SKM-1 treated with dmso at 0.1 percent for 144 hours (cell line): ENCODE data around the gene FBXO5.
A peak's percentile ranks its signal among the peaks of the same experiment; 100 is the strongest.
"Not testable (repeated sequence)": the region's sequence is repeated elsewhere in the genome, so short reads cannot be mapped to it uniquely, and the experiment has no call there.

Experiments
- DNase-seq: peaks from one replicate; lab custom pipeline; 2025; ENCODE audit not compliant: unreplicated experiment; lab: John Stamatoyannopoulos, UW

Gene FBXO5, protein sequence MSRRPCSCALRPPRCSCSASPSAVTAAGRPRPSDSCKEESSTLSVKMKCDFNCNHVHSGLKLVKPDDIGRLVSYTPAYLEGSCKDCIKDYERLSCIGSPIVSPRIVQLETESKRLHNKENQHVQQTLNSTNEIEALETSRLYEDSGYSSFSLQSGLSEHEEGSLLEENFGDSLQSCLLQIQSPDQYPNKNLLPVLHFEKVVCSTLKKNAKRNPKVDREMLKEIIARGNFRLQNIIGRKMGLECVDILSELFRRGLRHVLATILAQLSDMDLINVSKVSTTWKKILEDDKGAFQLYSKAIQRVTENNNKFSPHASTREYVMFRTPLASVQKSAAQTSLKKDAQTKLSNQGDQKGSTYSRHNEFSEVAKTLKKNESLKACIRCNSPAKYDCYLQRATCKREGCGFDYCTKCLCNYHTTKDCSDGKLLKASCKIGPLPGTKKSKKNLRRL

DNA sequence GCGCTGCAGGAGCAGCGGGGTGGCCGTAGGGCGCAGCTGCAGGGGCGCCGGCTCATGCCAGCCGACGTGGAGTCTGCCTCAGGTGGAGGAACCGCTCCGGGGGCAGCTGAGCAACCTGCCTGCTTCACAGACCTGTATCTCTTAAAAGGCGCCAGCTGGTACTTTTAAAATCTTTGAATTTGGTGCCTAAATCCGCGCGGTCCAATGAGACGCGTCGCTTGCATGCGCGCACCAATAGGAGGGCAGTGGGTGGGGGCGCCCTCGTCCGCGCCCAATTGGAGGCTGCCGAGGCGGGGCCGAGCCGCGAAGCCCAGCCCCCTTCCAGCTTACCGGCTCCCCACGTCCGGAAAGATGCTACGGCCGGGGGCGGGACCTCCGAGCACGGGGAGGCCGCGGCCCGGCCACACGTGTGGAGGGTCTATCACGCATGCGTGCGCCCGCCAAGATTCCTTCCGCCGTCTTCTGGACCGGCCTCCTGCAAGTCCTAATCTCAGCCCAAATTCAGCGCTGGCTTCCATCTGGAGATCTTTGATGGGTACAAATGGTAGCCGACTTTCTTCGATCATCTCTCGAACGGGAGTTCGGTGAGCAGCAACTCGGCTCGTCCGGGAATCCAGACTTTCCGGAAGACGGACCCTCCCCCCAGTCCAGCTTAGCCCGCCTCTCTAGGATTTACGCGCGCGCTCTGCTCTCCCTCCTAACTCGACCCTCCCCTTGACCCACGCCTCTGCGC is at the start of gene FBXO5:
Gene FBXO5 (minus strand): TSS at position 138 of the 733 bp plus-strand sequence. CDS start 82 bp downstream, at position 56.
- DNase-seq = peak; percentile 96

DNA sequence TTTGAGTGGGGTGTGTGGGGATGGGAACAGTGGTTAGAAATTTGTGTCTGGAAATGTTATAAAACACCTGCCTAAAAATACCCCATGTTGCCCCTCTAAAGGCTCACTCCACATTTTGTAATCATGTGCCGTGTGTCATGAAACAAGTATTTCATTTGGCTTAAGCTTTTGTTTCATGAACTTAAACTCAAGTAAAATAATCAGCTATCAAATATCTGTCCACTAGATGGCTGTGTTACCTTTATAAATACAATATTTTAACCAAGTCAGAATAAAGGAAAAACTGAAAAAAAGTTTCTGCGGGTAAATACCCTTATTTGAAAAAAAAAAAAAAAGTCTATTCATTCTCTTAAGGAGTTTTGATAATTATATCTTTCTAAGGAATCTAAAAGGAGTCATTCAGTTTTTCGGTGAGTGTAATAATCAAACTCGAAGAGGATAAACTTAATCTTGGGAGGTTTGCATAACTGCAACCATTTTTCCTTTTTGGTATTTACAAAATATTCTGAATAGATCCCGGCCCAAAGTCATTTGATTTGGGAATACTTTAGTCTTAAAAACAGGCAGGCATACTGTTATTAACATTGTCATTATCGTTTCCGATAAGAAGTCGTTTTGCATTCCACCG is 49.5 kb upstream of the FBXO5 start:
- DNase-seq = peak; percentile 12

DNA sequence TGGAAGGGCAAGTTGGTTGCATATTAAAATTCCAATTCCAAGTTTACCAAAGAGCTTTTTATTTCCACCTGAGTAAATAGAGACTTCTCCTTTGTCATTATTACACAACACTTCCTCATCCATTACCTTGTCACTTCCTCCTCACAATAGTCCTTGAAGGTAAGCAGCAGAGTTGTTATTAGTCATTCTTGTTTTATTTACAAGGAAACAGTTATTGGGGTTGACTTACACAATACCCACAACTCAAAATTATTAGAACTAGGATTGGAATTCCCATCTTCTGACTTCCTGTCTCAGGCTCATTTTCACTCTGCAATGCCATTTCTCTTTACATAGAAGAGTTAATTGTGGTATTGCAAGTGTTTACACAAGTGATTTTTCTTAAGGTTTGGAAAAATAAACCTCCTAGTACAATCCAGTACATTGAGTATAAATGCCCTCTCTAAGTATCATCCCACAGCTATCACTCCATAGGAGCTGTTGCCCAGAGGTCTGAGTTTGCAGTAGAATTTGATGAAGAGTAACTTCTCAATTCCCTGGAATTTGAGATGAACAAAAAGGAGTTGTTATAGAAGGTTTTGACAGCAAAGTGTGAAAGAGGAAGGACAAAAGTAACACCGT is 48.6 kb upstream of the FBXO5 start:
- peak; percentile 47 for DNase-seq

DNA sequence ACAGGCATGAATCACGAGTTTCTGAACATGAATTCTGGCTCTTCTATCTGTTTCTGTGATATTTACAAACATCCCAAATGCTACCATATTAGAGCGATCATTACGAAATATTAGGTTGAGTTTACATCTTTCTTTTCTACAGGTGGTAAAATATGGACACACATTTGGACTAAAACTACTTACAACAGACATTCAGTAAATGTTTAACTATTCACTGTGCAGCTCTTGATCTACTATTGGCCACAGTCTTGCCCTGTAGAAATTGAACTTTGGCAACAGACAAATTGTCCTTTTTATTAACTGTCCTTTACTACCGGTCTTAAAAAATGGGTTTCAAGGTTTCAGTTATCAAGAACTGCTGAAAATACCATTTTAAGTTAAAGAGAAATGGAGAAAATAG is 46.1 kb upstream of the FBXO5 start:
- DNase-seq = no peak

DNA sequence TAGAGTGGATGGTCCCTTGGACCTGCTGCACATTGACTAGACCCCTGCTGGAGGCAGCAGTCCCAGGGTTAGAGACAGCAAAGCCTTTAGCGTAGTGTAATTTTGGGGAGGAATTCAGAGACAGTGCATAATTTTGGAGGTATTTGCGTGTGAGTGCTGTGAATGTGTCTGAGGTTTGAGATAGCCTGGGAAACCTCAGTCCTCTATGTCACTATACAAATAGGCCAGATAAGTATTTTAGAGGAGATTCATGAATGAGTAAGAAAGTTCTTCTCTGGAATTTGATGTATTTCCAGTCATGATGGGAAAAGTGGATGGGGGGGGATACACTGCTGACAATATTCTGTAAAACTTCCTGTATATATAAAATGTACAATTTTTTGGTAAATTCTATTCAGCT is 45.4 kb upstream of the FBXO5 start:
- no peak for DNase-seq

DNA sequence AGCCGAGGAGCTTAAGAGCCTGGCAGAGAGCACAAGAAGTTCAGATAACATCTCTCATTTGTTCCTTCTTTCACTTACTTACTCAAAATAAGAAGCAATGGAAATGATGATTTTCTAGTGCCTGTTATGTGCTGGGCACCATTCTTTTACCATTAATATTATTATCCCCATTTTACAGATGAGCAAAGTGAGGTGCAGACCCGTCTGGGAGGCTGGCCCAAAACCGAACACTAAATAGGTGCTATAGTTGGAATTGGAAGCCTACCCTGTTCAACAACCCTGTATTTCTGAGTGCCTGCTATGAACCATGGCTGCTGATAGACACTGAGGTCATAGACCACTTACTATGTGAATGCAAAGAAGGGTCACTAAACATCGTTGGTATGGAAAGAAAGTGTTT is 44.6 kb upstream of the FBXO5 start:
- DNase-seq = no peak

DNA sequence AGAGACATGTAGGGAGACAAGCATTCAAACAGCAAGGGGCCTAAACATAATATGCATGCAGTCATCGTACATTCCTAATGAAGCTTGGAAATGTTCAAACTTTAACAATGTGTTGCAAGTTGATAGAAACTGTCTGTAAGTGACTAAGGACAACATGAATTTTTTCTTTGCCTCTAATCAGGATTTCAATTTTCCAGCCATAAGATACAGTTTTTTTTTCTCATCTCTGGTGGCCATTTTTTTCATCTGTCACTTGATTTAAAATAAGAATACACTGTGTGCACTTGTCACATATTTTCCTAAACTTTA is 41.8 kb upstream of the FBXO5 start:
- DNase-seq = no peak

DNA sequence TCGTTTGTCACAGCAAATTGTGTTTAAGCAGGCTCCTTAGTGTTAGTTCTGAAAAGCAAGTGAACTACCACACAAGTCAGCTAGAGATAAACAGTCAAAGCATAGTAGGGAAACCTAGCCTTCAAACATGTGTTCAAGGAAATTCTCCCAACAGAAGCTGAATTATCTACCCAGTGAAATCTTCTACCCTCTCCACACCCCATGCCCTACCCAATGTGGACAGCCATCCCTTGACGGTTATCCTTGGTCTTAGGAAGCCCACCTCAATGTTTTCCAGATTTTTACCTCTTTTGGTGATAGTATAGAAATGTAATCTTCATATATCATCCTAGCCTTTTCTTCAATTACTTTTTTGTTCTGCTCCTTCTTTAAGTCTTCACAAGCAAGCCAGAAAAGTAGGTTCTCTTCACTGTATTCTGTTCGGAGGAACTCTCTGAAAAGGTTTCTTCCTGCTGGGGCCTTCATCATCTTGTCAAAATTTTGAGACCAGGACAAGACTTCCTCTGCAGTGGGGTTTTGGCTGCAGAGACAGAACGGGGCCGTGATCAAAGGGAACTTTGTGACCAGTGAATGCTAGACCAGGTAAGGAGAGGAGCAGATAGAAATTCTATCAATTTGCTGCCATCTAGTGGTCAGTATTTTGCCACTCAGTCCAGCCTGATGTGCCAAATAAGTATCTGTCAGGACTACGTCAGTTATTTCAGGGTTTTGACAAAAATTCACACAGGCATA is 41.3 kb upstream of the FBXO5 start:
- DNase-seq = peak; percentile 55

DNA sequence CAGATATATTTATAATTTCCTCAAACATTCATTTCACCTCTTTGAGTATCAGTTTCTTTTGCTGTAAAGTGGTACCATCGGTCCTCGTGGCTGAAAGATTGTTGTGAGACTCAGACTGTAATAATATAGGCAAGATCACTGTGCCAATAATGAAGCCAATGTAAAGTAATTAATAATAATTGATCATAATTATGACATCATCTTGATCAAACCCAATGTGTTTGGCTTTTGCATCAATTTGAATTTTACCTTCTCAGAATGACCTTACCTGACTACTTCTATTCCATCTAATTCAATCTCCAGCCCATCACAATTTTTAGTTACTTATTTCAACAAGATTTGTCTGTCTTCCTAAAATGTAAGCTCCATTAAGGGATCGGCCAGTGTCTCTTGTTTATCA is 35.5 kb upstream of the FBXO5 start:
- no peak for DNase-seq

DNA sequence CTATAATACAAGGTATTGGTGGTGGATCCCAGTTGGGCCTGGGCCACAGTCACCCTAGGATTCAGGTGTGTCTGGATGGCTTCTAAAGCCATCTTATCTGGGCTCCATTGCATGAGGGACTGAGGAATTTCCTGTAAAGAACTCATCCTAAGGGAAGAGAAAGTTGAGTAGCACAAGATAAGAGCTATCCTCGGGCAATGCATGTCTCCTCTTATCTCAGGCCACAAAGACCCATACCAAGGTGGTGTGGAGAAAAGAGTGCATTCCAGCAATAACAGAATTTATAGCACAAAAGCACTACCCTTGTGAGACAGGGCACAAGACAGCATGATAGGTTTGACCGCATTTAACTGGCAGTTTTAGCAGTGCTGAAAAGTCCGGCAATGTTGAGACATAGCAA is 34.0 kb upstream of the FBXO5 start:
- DNase-seq = no peak

DNA sequence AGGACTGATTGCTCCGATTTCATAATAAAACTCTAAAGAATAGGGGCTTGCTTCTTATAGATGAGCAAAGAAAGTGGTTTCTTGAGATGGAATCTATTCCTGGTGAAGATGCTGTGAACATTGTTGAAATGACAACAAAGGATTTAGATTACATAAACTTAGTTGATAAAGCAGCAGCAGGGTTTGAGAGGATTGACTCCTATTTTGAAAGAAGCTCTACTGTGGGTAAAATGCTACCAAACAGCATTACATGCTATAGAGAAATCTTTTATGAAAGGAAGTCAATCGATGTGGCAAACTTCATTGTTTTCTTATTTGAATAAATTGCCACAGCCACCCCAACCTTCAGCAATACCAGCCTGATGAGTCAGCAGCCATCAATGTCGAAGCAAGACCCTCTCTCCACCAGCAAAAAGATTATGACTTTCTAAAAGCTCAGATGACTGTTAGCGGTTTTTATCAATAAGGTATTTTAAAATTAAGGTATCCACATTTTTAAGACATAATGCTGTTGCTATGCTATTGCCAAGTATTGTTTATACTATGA is 32.3 kb upstream of the FBXO5 start:
- no peak for DNase-seq

DNA sequence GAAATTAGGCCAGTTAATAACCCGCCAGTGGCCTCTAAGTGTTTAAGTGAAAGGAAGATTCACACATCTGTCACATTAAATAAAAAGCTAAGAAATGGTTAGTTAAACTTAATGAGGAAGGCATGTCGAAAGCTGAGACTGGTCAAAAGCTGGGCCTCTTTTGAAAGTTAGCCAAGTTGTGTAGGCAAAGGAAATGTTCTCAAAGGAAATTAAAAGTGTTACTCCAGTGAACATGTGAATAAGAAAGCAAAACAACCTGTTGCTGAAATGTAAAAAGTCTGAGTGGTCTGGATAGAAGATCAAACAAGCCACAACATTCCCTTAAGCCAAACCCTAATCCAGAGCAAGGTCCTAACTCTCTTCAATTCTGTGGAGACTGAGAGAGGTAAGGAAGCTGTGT is 30.6 kb upstream of the FBXO5 start:
- DNase-seq = no peak

DNA sequence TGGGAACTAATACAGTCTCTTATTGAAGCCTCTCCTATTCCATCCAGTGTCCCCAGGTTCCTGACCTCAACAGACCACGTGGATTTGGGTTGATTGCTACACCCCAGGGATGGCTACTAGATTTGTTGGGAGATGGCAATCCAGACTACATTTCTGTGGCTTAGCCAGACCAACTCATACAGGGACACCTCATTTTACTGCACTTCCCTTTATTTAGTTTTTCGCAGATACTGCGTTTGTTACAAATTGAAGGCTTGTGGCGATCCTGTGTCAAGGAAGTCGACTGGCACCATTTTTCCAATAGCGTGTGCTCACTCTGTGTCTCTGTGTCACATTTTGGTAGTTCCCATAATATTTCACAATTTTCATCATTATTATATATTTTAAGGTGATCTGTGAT is 30.0 kb upstream of the FBXO5 start:
- no peak for DNase-seq

DNA sequence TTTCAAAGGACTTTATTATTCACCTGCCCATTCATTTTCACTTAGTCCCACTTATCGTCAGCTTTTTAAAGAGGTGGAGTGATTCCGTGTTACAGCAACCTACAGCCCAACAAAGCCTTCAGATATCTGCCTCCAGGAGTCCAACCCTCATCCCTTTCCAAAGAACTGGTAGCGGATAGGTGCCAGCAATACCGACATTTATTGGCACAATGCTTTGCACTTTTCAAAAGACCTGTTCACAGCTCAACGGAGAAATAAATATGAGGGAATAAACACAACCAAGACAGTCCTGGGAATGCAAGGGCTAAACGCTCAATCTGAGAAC is 20.5 kb upstream of the FBXO5 start:
- no peak for DNase-seq

DNA sequence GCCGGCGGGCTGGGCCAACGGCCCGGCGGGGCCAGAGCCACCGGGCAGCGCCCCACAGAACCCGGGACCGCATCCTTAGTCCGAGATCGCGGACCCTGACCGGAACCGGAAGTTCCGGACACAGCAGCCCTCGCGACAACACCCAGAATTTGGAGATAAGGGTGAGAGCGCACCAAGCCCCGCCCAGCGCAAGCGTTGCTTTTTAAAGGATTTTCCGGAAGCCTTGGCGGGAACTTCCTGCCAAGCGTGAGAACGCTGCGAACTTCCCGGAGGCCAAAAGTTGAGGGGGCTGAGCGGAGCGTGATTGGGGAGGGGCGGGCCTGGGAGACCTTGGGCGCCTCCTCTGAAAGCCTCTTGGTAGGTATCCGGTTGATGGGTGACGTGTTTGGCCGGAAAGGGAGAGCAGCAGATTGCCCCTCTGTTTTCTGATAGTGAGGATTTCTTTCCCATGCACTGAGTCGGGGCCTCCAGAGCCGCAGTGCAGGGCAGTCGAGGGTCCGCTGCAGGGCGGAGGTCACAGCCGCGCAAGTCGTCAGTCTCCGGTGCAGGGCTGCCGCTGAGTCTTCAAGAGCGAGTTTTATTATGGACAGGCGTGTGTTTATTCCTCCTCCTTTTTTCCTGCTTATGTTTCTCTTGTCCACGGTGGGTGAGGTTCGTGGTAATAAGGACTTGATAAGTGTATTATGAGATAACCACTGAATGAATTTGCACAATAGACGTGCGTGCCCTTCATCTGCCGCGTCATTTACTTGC is 19.9 kb upstream of the FBXO5 start, which contains the start of gene MTRF1L:
Gene MTRF1L (minus strand): TSS at position 97 of the 753 bp plus-strand sequence. CDS start 24 bp downstream, at position 73.
- peak; percentile 95 for DNase-seq

DNA sequence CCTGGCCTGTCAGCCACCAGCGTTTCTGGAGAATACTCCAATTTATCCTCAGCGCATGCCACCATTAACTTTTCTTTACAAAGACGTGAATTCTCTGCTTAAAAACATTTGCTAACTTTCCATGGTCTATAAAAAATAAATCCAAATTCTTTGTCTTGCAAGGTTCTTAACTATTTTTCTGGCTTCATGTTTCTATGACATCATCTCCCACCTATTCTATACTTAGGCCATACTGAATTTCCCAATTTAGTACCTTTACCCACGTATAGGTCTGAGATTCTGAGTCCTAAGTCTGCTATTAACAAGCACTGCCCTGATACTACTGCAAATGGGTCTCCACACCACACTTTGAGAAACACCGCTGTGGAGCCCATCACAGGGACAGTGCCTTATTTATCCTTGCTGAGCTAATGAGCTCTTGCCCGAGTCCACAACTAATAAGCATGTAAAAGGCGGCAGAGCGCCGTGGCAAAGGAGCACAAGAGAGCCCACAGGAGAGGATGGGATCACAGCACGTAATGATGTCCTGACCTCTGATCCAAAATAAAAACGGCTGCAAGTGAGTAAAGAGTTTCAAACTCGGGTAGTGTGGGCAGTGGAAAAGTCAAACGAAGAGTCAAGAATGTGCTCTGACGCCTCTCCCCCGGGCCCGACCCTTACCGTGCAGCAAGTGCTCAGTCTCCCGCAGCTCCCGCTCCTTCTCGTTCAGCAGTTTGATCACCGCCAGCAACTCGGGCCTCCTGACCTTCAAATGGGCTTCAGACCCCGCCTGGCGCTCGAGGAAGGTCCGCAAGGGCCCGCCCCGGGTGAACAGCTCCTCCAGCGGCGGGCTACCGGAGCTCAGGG is 19.1 kb upstream of the FBXO5 start:
- no peak for DNase-seq

DNA sequence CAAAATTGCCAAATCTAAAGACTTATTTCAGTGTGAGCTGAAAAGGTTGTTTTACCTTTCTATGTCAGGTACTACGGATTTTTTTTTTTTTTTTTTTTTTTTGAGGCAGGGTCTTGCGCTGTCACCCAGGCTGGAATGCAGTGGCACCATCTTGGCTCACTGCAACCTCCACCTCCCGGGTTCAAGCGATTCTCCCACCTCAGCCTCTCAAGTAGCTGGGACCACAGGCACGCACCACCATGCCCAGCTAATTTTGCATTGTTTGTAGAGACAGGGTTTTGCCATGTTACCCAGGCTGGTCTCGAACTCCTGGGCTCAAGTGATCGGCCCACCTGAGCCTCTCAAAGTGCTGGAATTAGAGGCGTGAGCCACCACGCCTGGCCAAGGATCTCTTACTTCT is 17.9 kb upstream of the FBXO5 start:
- DNase-seq = not testable (repeated sequence)

DNA sequence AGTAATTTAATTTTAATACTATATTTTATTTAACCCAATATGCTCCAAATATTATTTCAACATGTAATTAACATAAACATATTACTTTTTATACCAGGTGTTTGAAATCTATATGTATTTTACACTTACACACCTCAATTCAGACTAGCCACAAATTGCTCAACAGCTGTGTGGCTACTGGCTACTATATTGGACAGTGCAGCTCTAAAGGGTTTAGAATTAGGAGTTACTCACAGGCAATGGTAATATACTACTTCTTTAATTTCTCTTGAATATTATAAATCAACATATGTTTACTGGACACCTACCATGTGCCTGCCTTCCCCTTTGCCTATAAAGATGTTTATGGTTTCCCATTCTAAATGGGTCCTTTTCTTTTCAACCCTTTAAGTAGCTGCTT is 17.4 kb upstream of the FBXO5 start:
- DNase-seq = no peak

DNA sequence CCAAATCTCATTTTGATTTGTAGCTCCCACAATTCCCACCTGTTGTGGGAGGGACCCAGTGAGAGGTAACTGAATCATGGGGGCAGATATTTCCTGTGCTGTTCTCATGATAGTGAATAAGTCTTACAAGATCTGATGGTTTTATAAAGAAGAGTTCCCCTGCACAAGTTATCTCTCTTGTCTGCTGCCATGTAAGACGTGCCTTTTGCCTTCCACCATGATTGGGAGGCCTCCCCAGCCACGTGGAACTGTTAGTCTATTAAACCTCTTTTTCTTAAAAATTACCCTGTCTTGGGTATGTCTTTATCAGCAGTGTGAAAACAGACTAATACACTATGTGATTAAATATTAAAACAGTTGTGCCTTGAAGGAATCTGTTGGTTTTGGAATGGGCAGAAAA is 16.7 kb upstream of the FBXO5 start:
- not testable (repeated sequence) for DNase-seq
